GM21423 (cell line): ENCODE measurements around the gene ZNF785.
A peak's percentile ranks its signal among the peaks of the same experiment; 100 is the strongest.
"Not testable (repeated sequence)": the region's sequence is repeated elsewhere in the genome, so short reads cannot be mapped to it uniquely, and the experiment has no call there.

ENCODE experiments used
- ATAC-seq: cut with Tn5 transposase; IDR thresholded peaks from one replicate; pipeline ENCODE4 v1.9.1; 2021; ENCODE audit warnings: mild to moderate bottlenecking, moderate library complexity; ENCODE audit not compliant: unreplicated experiment

The ZNF785 gene

GRCh38 chr16:30541502-30542329 is 43.8 kb downstream of the ZNF785 start:
- no peak for ATAC-seq

GRCh38 chr16:30540916-30541464 is 44.5 kb downstream of the ZNF785 start:
- ATAC-seq: not testable (repeated sequence)

GRCh38 chr16:30539986-30540526 is 45.4 kb downstream of the ZNF785 start:
- not testable (repeated sequence) for ATAC-seq

GRCh38 chr16:30539000-30539964 is 46.2 kb downstream of the ZNF785 start:
- ATAC-seq: no peak

GRCh38 chr16:30536391-30537024 is 49.0 kb downstream of the ZNF785 start:
- ATAC-seq: not testable (repeated sequence)

GRCh38 chr16:30535777-30536190 is 49.7 kb downstream of the ZNF785 start:
- peak; percentile 42 for ATAC-seq

GRCh38 chr16:30535106-30535776 is 50.3 kb downstream of the ZNF785 start:
- ATAC-seq: peak; percentile 3

GRCh38 chr16:30534368-30535105 is 51.0 kb downstream of the ZNF785 start, which contains the start of gene ZNF747:
Gene ZNF747 (minus strand): TSS chr16:30534858. CDS start chr16:30534679, 179 bp downstream.
- peak; percentile 56 for ATAC-seq

GRCh38 chr16:30533748-30534367 is 51.6 kb downstream of the ZNF785 start:
- ATAC-seq: peak; percentile 9

GRCh38 chr16:30533146-30533522 is 52.4 kb downstream of the ZNF785 start:
- no peak for ATAC-seq

GRCh38 chr16:30532285-30533145 is 53.0 kb downstream of the ZNF785 start:
- no peak for ATAC-seq
